ENCODE measurements around the gene APOBR. TPM values are rescaled to one million over a fixed set of nuclear protein-coding genes. Genes with fewer than 3 reads are reported as not detected.

APOBR gene
- total RNA-seq, 1 experiment from 2014 or later, result 0.05 TPM

DNA sequence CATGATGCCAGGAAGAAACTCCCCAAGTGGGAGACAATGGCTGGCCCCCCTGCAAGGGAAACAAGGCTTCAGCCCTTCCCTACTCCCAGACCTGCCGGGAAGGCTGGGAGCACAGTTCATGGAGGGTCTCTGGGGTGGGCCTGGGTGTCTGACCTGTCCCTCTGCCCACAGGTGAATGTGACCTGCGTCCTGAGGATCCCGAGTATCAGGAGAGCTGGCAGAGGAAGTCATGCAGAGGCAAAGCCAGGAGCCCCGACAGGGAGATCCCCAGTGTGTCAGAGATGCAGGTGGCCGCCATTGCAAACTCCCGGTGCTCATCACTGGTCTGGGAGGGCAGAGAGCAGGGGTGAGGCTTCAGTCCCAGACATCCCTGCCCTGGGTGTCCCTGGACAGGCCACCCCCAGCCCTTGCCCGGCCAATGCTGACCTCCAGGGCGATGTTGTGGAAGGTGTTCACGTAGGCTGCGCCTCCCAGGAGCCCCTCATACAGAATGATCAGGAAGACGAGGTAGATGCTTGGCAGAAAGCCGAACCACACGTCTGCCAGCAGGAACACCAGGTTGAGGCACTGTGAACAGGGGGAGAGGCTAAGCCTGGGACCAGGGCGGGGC, 17.0 kb upstream of the APOBR start:
- no peak for ATAC-seq
- no peak overlapping the region for H3K4me3 ChIP-seq (replicated peaks in 1 of 2; ENCODE audit: low read depth in 1 of 2, low read length in 2 of 2)

More for the DNA sequence above, 17.0 kb upstream of the APOBR start:
- H3K36me3 ChIP-seq (ENCODE audit: control insufficient read depth in 1 of 2, insufficient read depth in 2 of 2, low read length in 2 of 2), result peaks cover 0 to 2% of the 10 kb centered on the region in 2 experiments; a peak in 1 of 4 replicates
- ChIA-PET RAD21 (ENCODE audit: low non-redundant PET in 1 of 2, low total read pairs in 2 of 2, uncharacterized antibody in 2 of 2, unreplicated experiment in 2 of 2) (no interaction called here), POLR2A (no interaction called here), CTCF (no interaction called here)
- no peak overlapping the region for H2AFZ ChIP-seq (ENCODE audit: low read depth, low read length, poor library complexity, severe bottlenecking)
- BruUV-seq (replicated peaks), result no TSS peak
- no peak overlapping the region for H3K27ac ChIP-seq (ENCODE audit: low read depth, low read length)
- H3K79me2 ChIP-seq (ENCODE audit: insufficient read depth, low read length), result no peaks in the 10 kb centered on the region
- no peaks in the 10 kb centered on the region for H4K20me1 ChIP-seq (ENCODE audit: insufficient read depth)
- H3K9me3 ChIP-seq (ENCODE audit: control insufficient read depth in 1 of 2, insufficient read depth in 1 of 2, low read depth in 1 of 2, low read length in 2 of 2), result no peaks in the 10 kb centered on the region
- no peak for DNase-seq (ENCODE audit: low read depth, low spot score)
- H3K27me3 ChIP-seq (ENCODE audit: insufficient read depth, low read length), result no peaks in the 10 kb centered on the region
- no peak for TF ChIP-seq CBX3 (IDR thresholded peaks at IDR 0.05; ENCODE audit: low read depth)
- no peak for TF ChIP-seq EGR1 (IDR thresholded peaks at IDR 0.05; ENCODE audit: low read depth)
- no peak for TF ChIP-seq YY1 (IDR thresholded peaks at IDR 0.05; ENCODE audit: extremely low read depth, insufficient replicate concordance, low read depth, low read length)
- no peak for TF ChIP-seq ZBTB33 (IDR thresholded peaks at IDR 0.05; ENCODE audit: extremely low read depth, insufficient replicate concordance, low read length)
- H3K4me2 ChIP-seq (ENCODE audit: low read length), result no peak overlapping the region
- H3K4me1 ChIP-seq (ENCODE audit: control insufficient read depth in 1 of 2, insufficient read depth in 2 of 2, low read length in 2 of 2), result no peaks in the 10 kb centered on the region
- H3K9ac ChIP-seq (ENCODE audit: low read length), result no peak overlapping the region
- no peaks in the 10 kb centered on the region for H3K9me2 ChIP-seq (ENCODE audit: insufficient read depth)
- intact Hi-C loops (cut with micrococcal nuclease), result no loop called here
